IMR-90 (cell line): ENCODE data around the gene ATP4A. TPM values are rescaled to one million over a fixed set of nuclear protein-coding genes. Genes with fewer than 3 reads are reported as not detected.

Experiments
- ATAC-seq: fragments of 200-7000 bp; cut with Tn5 transposase; 2 replicates; pipeline ENCODE4 v1.9.1; 2020; ENCODE audit warnings: low read depth, mild to moderate bottlenecking, moderate library complexity
- BruUV-seq: library from RNA; stranded (reverse); fragments of 400-500 nt; replicated peaks from 2 replicates; lab custom pipeline; 2021; lab: Mats Ljungman, UMichigan
- CTCF ChIA-PET: fragments of 300-600 bp; formaldehyde crosslinking; extraction: SDS; loops from one replicate; lab custom pipeline; 2021; ENCODE audit warnings: antibody characterized with exemption; lab: Yijun Ruan, JAX
- POLR2A ChIA-PET: fragments of 300-600 bp; sonication (Branson Sonifier 250); formaldehyde crosslinking; loops from one replicate; lab custom pipeline; 2022; ENCODE audit warnings: antibody characterized with exemption; ENCODE audit not compliant: unreplicated experiment; lab: Charles Lee
- DNase-seq: peaks from one replicate; pipeline ENCODE4 v3.0.0; 2013
- H2AFZ ChIP-seq: replicated peaks from 2 replicates; pipeline ENCODE3; 2013; ENCODE audit warnings: low read length, mild to moderate bottlenecking; ENCODE audit not compliant: poor library complexity
- H2AK5ac ChIP-seq: 2 replicates; pipeline ENCODE4 v1.6.1; 2013; ENCODE audit warnings: low read depth, low read length, inconsistent platforms
- H2AK9ac ChIP-seq: replicated peaks from 2 replicates; pipeline ENCODE3; 2013; ENCODE audit warnings: mild to moderate bottlenecking, low read depth, low read length, moderate library complexity; ENCODE audit not compliant: poor library complexity
- H2BK120ac ChIP-seq: 2 replicates; pipeline ENCODE4 v1.6.1; 2013; ENCODE audit warnings: low read depth, low read length, inconsistent platforms
- H2BK15ac ChIP-seq: 3 replicates; pipeline ENCODE4 v1.6.1; 2013; ENCODE audit warnings: low read depth, low read length, inconsistent platforms
- H2BK20ac ChIP-seq: 2 replicates; pipeline ENCODE4 v1.6.1; 2013; ENCODE audit warnings: low read depth, mild to moderate bottlenecking, inconsistent platforms, low read length, moderate library complexity
- H2BK5ac ChIP-seq: 2 replicates; pipeline ENCODE4 v1.6.1; 2013; ENCODE audit warnings: mild to moderate bottlenecking, low read depth, low read length, inconsistent platforms; ENCODE audit not compliant: poor library complexity, severe bottlenecking
- H3K14ac ChIP-seq: replicated peaks from 2 replicates; pipeline ENCODE4 v1.6.1; 2013; ENCODE audit warnings: low read depth, low read length, inconsistent platforms
- H3K18ac ChIP-seq: 2 replicates; pipeline ENCODE4 v1.6.1; 2013; ENCODE audit warnings: low read depth, low read length, control low read depth
- H3K23ac ChIP-seq: 2 replicates; pipeline ENCODE4 v1.6.1; 2013; ENCODE audit warnings: low read depth, low read length, inconsistent platforms
- H3K27ac ChIP-seq: 2 replicates; pipeline ENCODE4 v1.5.1; 2013; ENCODE audit warnings: mild to moderate bottlenecking, control low read depth, low read length; ENCODE audit not compliant: insufficient read depth
- H3K27me3 ChIP-seq: 2 replicates; pipeline ENCODE4 v1.6.1; 2013; ENCODE audit warnings: low read length; ENCODE audit not compliant: control insufficient read depth, insufficient read depth
- H3K36me3 ChIP-seq: 2 replicates; pipeline ENCODE4 v1.6.1; 2013; ENCODE audit warnings: low read length, mixed read lengths; ENCODE audit not compliant: control insufficient read depth, insufficient read depth
- H3K4ac ChIP-seq: 2 replicates; pipeline ENCODE4 v1.6.1; 2013; ENCODE audit warnings: low read depth, low read length, inconsistent platforms
- H3K4me1 ChIP-seq: 2 replicates; pipeline ENCODE4 v1.6.1; 2013; ENCODE audit warnings: low read length, mixed read lengths; ENCODE audit not compliant: control insufficient read depth, insufficient read depth
- H3K4me2 ChIP-seq: 2 replicates; pipeline ENCODE4 v1.6.1; 2013; ENCODE audit warnings: low read depth, mild to moderate bottlenecking, control low read depth, low read length, moderate library complexity
- H3K4me3 ChIP-seq: 2 replicates; pipeline ENCODE4 v1.5.1; 2013; ENCODE audit warnings: low read depth, mild to moderate bottlenecking, control low read depth, low read length, moderate library complexity; ENCODE audit not compliant: insufficient read depth
- H3K56ac ChIP-seq: 2 replicates; pipeline ENCODE4 v1.6.1; 2013; ENCODE audit warnings: low read length, inconsistent platforms; ENCODE audit not compliant: insufficient read depth; ENCODE audit errors: extremely low read depth
- H3K79me1 ChIP-seq, 2 experiments: 2 replicates each; pipeline ENCODE4 v1.6.1; 2013; ENCODE audit warnings: low read length in 2 of 2, inconsistent platforms in 1 of 2, low read depth in 1 of 2
- H3K9ac ChIP-seq: 2 replicates; pipeline ENCODE4 v1.6.1; 2013; ENCODE audit warnings: low read depth, low read length, control low read depth
- H3K9me1 ChIP-seq: 2 replicates; pipeline ENCODE4 v1.6.1; 2013; ENCODE audit warnings: low read length, inconsistent platforms; ENCODE audit not compliant: insufficient read depth
- H3K9me3 ChIP-seq: 2 replicates; pipeline ENCODE4 v1.6.1; 2013; ENCODE audit warnings: low read length; ENCODE audit not compliant: control insufficient read depth, insufficient read depth
- H4K20me1 ChIP-seq: 2 replicates; pipeline ENCODE4 v1.6.1; 2013; ENCODE audit warnings: low read length, inconsistent platforms; ENCODE audit not compliant: insufficient read depth
- H4K5ac ChIP-seq: 2 replicates; pipeline ENCODE4 v1.6.1; 2013; ENCODE audit warnings: mild to moderate bottlenecking, low read depth, low read length, control low read depth
- H4K8ac ChIP-seq, 2 experiments: 2 replicates each; pipeline ENCODE4 v1.6.1; 2013; ENCODE audit warnings: low read depth in 2 of 2, low read length in 2 of 2, control low read depth in 1 of 2, inconsistent platforms in 1 of 2
- H4K91ac ChIP-seq: 2 replicates; pipeline ENCODE4 v1.6.1; 2013; ENCODE audit warnings: low read depth, low read length, inconsistent platforms; ENCODE audit not compliant: insufficient read depth
- CHD1 ChIP-seq: IDR thresholded peaks from 2 replicates; pipeline ENCODE4 v1.6.1; 2012; ENCODE audit warnings: low read depth, low read length, improper control_type of control experiment
- ELK1 ChIP-seq: fragments of 150-350 bp; IDR thresholded peaks from 2 replicates; pipeline ENCODE4 v1.6.1; 2016; ENCODE audit warnings: low read depth, mild to moderate bottlenecking, low read length, moderate library complexity, borderline replicate concordance
- MAZ ChIP-seq: IDR thresholded peaks from 2 replicates; pipeline ENCODE4 v1.6.1; 2012; ENCODE audit warnings: low read depth, mild to moderate bottlenecking, low read length, improper control_type of control experiment, moderate library complexity, borderline replicate concordance
- MXI1 ChIP-seq: IDR thresholded peaks from 2 replicates; pipeline ENCODE4 v1.6.1; 2012; ENCODE audit warnings: low read depth, mild to moderate bottlenecking, low read length, moderate library complexity, borderline replicate concordance
- POLR2A ChIP-seq: IDR thresholded peaks from 2 replicates; pipeline ENCODE4 v1.6.1; 2012; ENCODE audit warnings: mild to moderate bottlenecking, low read depth, low read length
- RAD21 ChIP-seq: IDR thresholded peaks from 2 replicates; pipeline ENCODE4 v1.6.1; 2012; ENCODE audit warnings: low read length, improper control_type of control experiment
- RCOR1 ChIP-seq: IDR thresholded peaks from 2 replicates; pipeline ENCODE4 v1.6.1; 2012; ENCODE audit warnings: mild to moderate bottlenecking, low read length, improper control_type of control experiment; ENCODE audit not compliant: insufficient replicate concordance
- SMC3 ChIP-seq: fragments of 150-350 bp; IDR thresholded peaks from 2 replicates; pipeline ENCODE4 v1.6.1; 2016; ENCODE audit warnings: low read depth, mild to moderate bottlenecking, antibody characterized with exemption, low read length, moderate library complexity
- USF2 ChIP-seq: fragments of 150-350 bp; IDR thresholded peaks from 2 replicates; pipeline ENCODE4 v1.6.1; 2017; ENCODE audit warnings: mild to moderate bottlenecking, antibody characterized with exemption, low read length, low read depth
- WGBS, 2 experiments: methylation state at CpG; one replicate each; pipeline versions ENCODE4 v1.1.5 to v1.1.7; 2013; ENCODE audit warnings: missing lambda C conversion rate in 2 of 2; ENCODE audit not compliant: insufficient read length in 1 of 2; ENCODE audit errors: extremely low coverage in 2 of 2; 5-methylcytosine and 5-hydroxymethylcytosine counted together
- dilution Hi-C: fragments of 300-500 bp; cut with HindIII; formaldehyde crosslinking; loops from one replicate; pipeline ENCODE4 v1.14.3; 2018; ENCODE audit warnings: low sequenced_read_pairs; ENCODE audit not compliant: unreplicated experiment
- in situ Hi-C: fragments of 300-500 bp; cut with MboI; formaldehyde crosslinking; loops from 3 replicates; pipeline ENCODE4 v1.14.3; 2019; ENCODE audit warnings: low sequenced_read_pairs, inconsistent platforms, mixed read lengths
- intact Hi-C: fragments of 100-400 bp; cut with micrococcal nuclease; formaldehyde crosslinking; loops from 2 replicates; pipeline ENCODE4 v1.10.0; 2022
- polyA plus RNA-seq, 3 experiments: library from polyadenylated mRNA; depleted of rRNA; stranded (reverse); fragments of >200 nt; gene quantifications; 2 replicates each; pipeline ENCODE4 v1.2.3, GENCODE V29; 2012; ENCODE audit warnings: low replicate concordance in 1 of 3
- total RNA-seq: library from RNA; depleted of rRNA; stranded (reverse); fragments of >200 nt; gene quantifications from 2 replicates; pipeline ENCODE4 v1.2.3, GENCODE V29; 2012

Gene ATP4A
- total and polyA plus RNA-seq, 2 of the 4 experiments (the other 2 are of a cell fraction) = not detected

GRCh38 chr19:35508129-35508528 is 55.3 kb downstream of the ATP4A start:
- no peaks in the 10 kb centered on the region for H3K79me1 ChIP-seq
- no peak overlapping the region for H3K27ac ChIP-seq
- BruUV-seq = no TSS peak
- ChIA-PET POLR2A (no interaction called here), CTCF (interaction anchor here (1.3 kb wide), 1 partner anchor 13 kb away, joined by 5 read pairs; no protein-coding TSS in a partner anchor)
- H3K4me3 ChIP-seq = no peak overlapping the region
- no peak overlapping the region for H2BK20ac ChIP-seq
- no peak overlapping the region for H4K91ac ChIP-seq
- no peak overlapping the region for H3K14ac ChIP-seq
- no peak overlapping the region for H2AK5ac ChIP-seq
- ATAC-seq (no peak), DNase-seq (no peak)
- H4K5ac ChIP-seq = no peak overlapping the region
- H3K36me3 ChIP-seq = no peaks in the 10 kb centered on the region
- no peak overlapping the region for H3K56ac ChIP-seq
- no peaks in the 10 kb centered on the region; the same call in 1 of the 2 replicates for H3K4me1 ChIP-seq
- TF ChIP-seq RAD21 (no peak), CHD1 (no peak), ELK1 (no peak), MXI1 (no peak), MAZ (no peak), USF2 (no peak), RCOR1 (no peak), SMC3 (no peak), POLR2A (no peak)
- no peaks in the 10 kb centered on the region for H3K9me3 ChIP-seq
- no peak overlapping the region for H2BK5ac ChIP-seq
- H3K23ac ChIP-seq = no peak overlapping the region
- no peak overlapping the region for H2BK15ac ChIP-seq
- no peak overlapping the region for H2AK9ac ChIP-seq
- WGBS, 2 experiments = no CpG with 5 or more reads among the region's 3 CpGs
- H4K8ac ChIP-seq = no peak overlapping the region
- dilution Hi-C loops = no loop called here
- no peaks in the 10 kb centered on the region for H4K20me1 ChIP-seq
- H3K27me3 ChIP-seq = peaks cover 79% of the 10 kb centered on the region
- no peak overlapping the region for H2AFZ ChIP-seq
- no peak overlapping the region for H3K9ac ChIP-seq
- no peak overlapping the region for H3K4me2 ChIP-seq
- H2BK120ac ChIP-seq = no peak overlapping the region
- H3K9me1 ChIP-seq = no peaks in the 10 kb centered on the region; the same call in 1 of the 2 replicates
- H3K18ac ChIP-seq = no peak overlapping the region
- intact Hi-C loops = no loop called here
- in situ Hi-C loops = no loop called here
- no peak overlapping the region for H3K4ac ChIP-seq
